DND-41 (cell line): ENCODE data around the gene ZNF580.

ENCODE experiments used
- ATAC-seq: fragments of 200-7000 bp; cut with Tn5 transposase; 3 replicates; pipeline ENCODE4 v1.9.1; 2021; ENCODE audit warnings: low read depth; ENCODE audit not compliant: insufficient read depth
- DNase-seq: peaks from one replicate; pipeline ENCODE4 v3.0.0-alpha.2; 2020
- H2AFZ ChIP-seq: 2 replicates; pipeline ENCODE4 v1.6.0; 2012; ENCODE audit warnings: low read depth, low read length
- H3K27ac ChIP-seq: 2 replicates; pipeline ENCODE4 v1.5.1; 2012; ENCODE audit warnings: low read length, inconsistent platforms
- H3K27me3 ChIP-seq: fragments of 200-600 bp; sonication (generic); 2 replicates; pipeline ENCODE4 v1.6.0; 2012; ENCODE audit warnings: low read length, mild to moderate bottlenecking, inconsistent platforms; ENCODE audit not compliant: insufficient read depth, poor library complexity
- H3K36me3 ChIP-seq: 2 replicates; pipeline ENCODE4 v1.5.1; 2012; ENCODE audit warnings: low read length, inconsistent platforms; ENCODE audit not compliant: insufficient read depth
- H3K4me1 ChIP-seq: 2 replicates; pipeline ENCODE4 v1.5.1; 2012; ENCODE audit warnings: mild to moderate bottlenecking, low read length; ENCODE audit not compliant: insufficient read depth
- H3K4me2 ChIP-seq: 2 replicates; pipeline ENCODE4 v1.6.0; 2012; ENCODE audit warnings: mild to moderate bottlenecking, moderate library complexity, low read length, inconsistent platforms; ENCODE audit not compliant: insufficient read depth
- H3K4me3 ChIP-seq, 2 experiments: fragments of 200-600 bp in 1 of 2; shearing (Covaris generic) in 1 of 2; 2 replicates each; pipeline ENCODE4 v1.5.1; 2012 to 2016; ENCODE audit warnings: inconsistent platforms in 2 of 2, low read length in 2 of 2, mild to moderate bottlenecking in 2 of 2, low read depth in 1 of 2, moderate library complexity in 1 of 2
- H3K79me2 ChIP-seq: 2 replicates; pipeline ENCODE4 v1.6.0; 2012; ENCODE audit warnings: low read length, inconsistent platforms; ENCODE audit not compliant: insufficient read depth
- H3K9ac ChIP-seq: 2 replicates; pipeline ENCODE4 v1.6.0; 2012; ENCODE audit warnings: low read depth, mild to moderate bottlenecking, inconsistent platforms, low read length, moderate library complexity
- H3K9me3 ChIP-seq: 2 replicates; pipeline ENCODE4 v1.5.1; 2012; ENCODE audit warnings: low read length, moderate library complexity, mild to moderate bottlenecking, inconsistent platforms; ENCODE audit not compliant: insufficient read depth, severe bottlenecking
- H4K20me1 ChIP-seq: 2 replicates; pipeline ENCODE4 v1.6.0; 2012; ENCODE audit warnings: low read length; ENCODE audit not compliant: insufficient read depth
- CTCF ChIP-seq: IDR thresholded peaks from 2 replicates; pipeline ENCODE4 v1.5.1; 2012; ENCODE audit warnings: borderline replicate concordance, low read length, moderate library complexity, mild to moderate bottlenecking; ENCODE audit not compliant: poor library complexity, severe bottlenecking; ENCODE audit errors: extremely low read depth
- EZH2 ChIP-seq: IDR thresholded peaks from 3 replicates; pipeline ENCODE4 v1.6.1; 2012; ENCODE audit warnings: borderline replicate concordance, low read depth, mild to moderate bottlenecking, moderate library complexity, low read length, inconsistent platforms; ENCODE audit not compliant: severe bottlenecking

Gene ZNF580

GRCh38 chr19:55644842-55645511, 4.2 kb downstream of the ZNF580 start:
- Histone ChIP-seq H4K20me1 (peaks cover 17% of the 10 kb centered on the region; the same call in 1 of the 2 replicates), H2AFZ (no peak overlapping the region), H3K36me3 (peaks cover 18% of the 10 kb centered on the region), H3K27ac (0 out of 2 replicates have a peak overlapping the region, but pooled peaks have one; percentile 73), H3K9ac (peak overlapping the region; percentile 92), H3K4me3 (peak overlapping the region in 1 of 2 experiments; percentile 99; a peak in 3 of 4 replicates), H3K4me2 (peak overlapping the region; percentile 85), H3K27me3 (no peaks in the 10 kb centered on the region), H3K4me1 (peaks cover 70% of the 10 kb centered on the region), H3K79me2 (peaks cover 77% of the 10 kb centered on the region), H3K9me3 (no peaks in the 10 kb centered on the region)
- DNase-seq (no peak), ATAC-seq (no peak)
- TF ChIP-seq EZH2 (no peak), CTCF (no peak)

GRCh38 chr19:55645512-55645881, 4.7 kb downstream of the ZNF580 start:
- Histone ChIP-seq H3K27ac (no peak overlapping the region), H4K20me1 (peaks cover 17% of the 10 kb centered on the region; the same call in 1 of the 2 replicates), H3K9me3 (no peaks in the 10 kb centered on the region), H3K27me3 (no peaks in the 10 kb centered on the region), H3K79me2 (peaks cover 71% of the 10 kb centered on the region), H2AFZ (no peak overlapping the region), H3K36me3 (peaks cover 18% of the 10 kb centered on the region), H3K4me1 (peaks cover 68% of the 10 kb centered on the region), H3K4me3 (0 out of 4 replicates have a peak overlapping the region, but pooled peaks of 1 of the 2 experiments have one; percentile 99), H3K9ac (peak overlapping the region; percentile 92; the same call in 1 of the 2 replicates), H3K4me2 (peak overlapping the region; percentile 85; the same call in 1 of the 2 replicates)
- TF ChIP-seq EZH2: no peak
- TF ChIP-seq CTCF: no peak
- ATAC-seq (no peak), DNase-seq (no peak)

GRCh38 chr19:55646889-55647731, 6.3 kb downstream of the ZNF580 start:
- H3K9me3 ChIP-seq: no peaks in the 10 kb centered on the region
- H3K4me1 ChIP-seq: peaks cover 67% of the 10 kb centered on the region
- H3K4me3 ChIP-seq: peak overlapping the region; percentile 70 to 81; a peak in 3 of 4 replicates
- DNase-seq: no peak
- peaks cover 13% of the 10 kb centered on the region; the same call in 1 of the 2 replicates for H4K20me1 ChIP-seq
- no peaks in the 10 kb centered on the region for H3K27me3 ChIP-seq
- H3K9ac ChIP-seq: peak overlapping the region; percentile 96
- H3K27ac ChIP-seq: peak overlapping the region; percentile 87
- ATAC-seq: no peak
- no peak for TF ChIP-seq CTCF
- TF ChIP-seq EZH2: no peak
- H3K36me3 ChIP-seq: peaks cover 23% of the 10 kb centered on the region
- H3K4me2 ChIP-seq: peak overlapping the region; percentile 93
- H3K79me2 ChIP-seq: peaks cover 57% of the 10 kb centered on the region
- H2AFZ ChIP-seq: peak overlapping the region; percentile 85
